RWPE1 (cell line): ENCODE measurements around the gene TTBK2.
A peak's percentile ranks its signal among the peaks of the same experiment; 100 is the strongest.
"Not testable (repeated sequence)": the region's sequence is repeated elsewhere in the genome, so short reads cannot be mapped to it uniquely, and the experiment has no call there.

Experiments
- CTCF ChIA-PET: fragments of 350-600 bp; sonication (Branson Sonifier 250); formaldehyde crosslinking; extraction: SDS; loops from one replicate; lab custom pipeline; 2021; lab: Yijun Ruan, JAX
- POLR2A ChIA-PET: fragments of 400-600 bp; formaldehyde crosslinking; extraction: SDS; loops from one replicate; lab custom pipeline; 2020; ENCODE audit warnings: antibody characterized with exemption; ENCODE audit not compliant: low non-redundant PET; lab: Yijun Ruan, JAX
- DNase-seq: peaks from one replicate; pipeline ENCODE4 v3.0.0; 2012; ENCODE audit warnings: low spot score
- H3K27ac ChIP-seq: fragments of 450-650 bp; 2 replicates; pipeline ENCODE4 v1.5.1; 2017
- CTCF ChIP-seq: fragments of 450-650 bp; conservative IDR thresholded peaks from 2 replicates; pipeline ENCODE4 v1.5.1; 2017; ENCODE audit warnings: low read depth, mild to moderate bottlenecking

TTBK2 gene

GRCh38 chr15:42772144-42772543, 148.4 kb downstream of the TTBK2 start:
- CTCF ChIA-PET = no interaction called here
- H3K27ac ChIP-seq = no peak overlapping the region
- no peak for DNase-seq
- POLR2A ChIA-PET = no interaction called here
- no peak for TF ChIP-seq CTCF

GRCh38 chr15:42766109-42766508, 154.5 kb downstream of the TTBK2 start:
- CTCF ChIA-PET, H3K27ac ChIP-seq, DNase-seq, POLR2A ChIA-PET: not testable (repeated sequence)

- POLR2A ChIA-PET, DNase-seq, H3K27ac ChIP-seq, CTCF ChIA-PET: not testable (repeated sequence)
Measured at GRCh38 chr15:42764154-42764731, 156.3 kb downstream of the TTBK2 start.

- POLR2A ChIA-PET, DNase-seq, H3K27ac ChIP-seq, CTCF ChIA-PET: not testable (repeated sequence)
Measured at GRCh38 chr15:42761813-42762212, 158.8 kb downstream of the TTBK2 start.

- no peak for TF ChIP-seq CTCF
- no peak overlapping the region for H3K27ac ChIP-seq
- POLR2A ChIA-PET = no interaction called here
- CTCF ChIA-PET = no interaction called here
- DNase-seq = no peak
Measured at GRCh38 chr15:42760759-42761158, 159.8 kb downstream of the TTBK2 start.

GRCh38 chr15:42759093-42759492, 161.5 kb downstream of the TTBK2 start:
- ChIA-PET POLR2A (no interaction called here), CTCF (interaction anchor here (1.4 kb wide), 1 partner anchor 17 kb away, joined by 3 read pairs; no protein-coding TSS in a partner anchor)
- TF ChIP-seq CTCF = no peak
- no peak for DNase-seq
- H3K27ac ChIP-seq = peak overlapping the region; percentile 1; the same call in 1 of the 2 replicates

GRCh38 chr15:42750306-42750705, 170.3 kb downstream of the TTBK2 start:
- no peak for DNase-seq
- no peak overlapping the region for H3K27ac ChIP-seq
- no peak for TF ChIP-seq CTCF
- CTCF ChIA-PET = interaction anchor here (0.7 kb wide), 1 partner anchor 222 kb away, joined by 5 read pairs; no protein-coding TSS in a partner anchor
- POLR2A ChIA-PET = no interaction called here

GRCh38 chr15:42749266-42749665, 171.3 kb downstream of the TTBK2 start:
- POLR2A ChIA-PET = interaction anchor here (0.5 kb wide), 1 partner anchor 8 kb away, joined by 3 read pairs; no protein-coding TSS in a partner anchor

More at GRCh38 chr15:42749266-42749665, 171.3 kb downstream of the TTBK2 start:
- CTCF ChIA-PET = no interaction called here
- DNase-seq = no peak
- H3K27ac ChIP-seq = no peak overlapping the region
- TF ChIP-seq CTCF = no peak
